ENCODE results near the gene SPATA32.

SPATA32 gene

GRCh38 chr17:45293413-45294211, 31.7 kb upstream of the SPATA32 start:
- DNase-seq: peak; percentile 90

GRCh38 chr17:45292696-45293412, 31.0 kb upstream of the SPATA32 start:
- DNase-seq: no peak

- no peak for DNase-seq
These were observed 29.4 kb upstream of the SPATA32 start for GRCh38 chr17:45291171-45291805.

GRCh38 chr17:45290269-45290765, 28.4 kb upstream of the SPATA32 start:
- no peak for DNase-seq

GRCh38 chr17:45289301-45290268, 27.7 kb upstream of the SPATA32 start:
- DNase-seq: no peak

- DNase-seq: no peak
These were observed 26.9 kb upstream of the SPATA32 start for GRCh38 chr17:45288825-45289224.

GRCh38 chr17:45287526-45288500, 25.9 kb upstream of the SPATA32 start:
- no peak for DNase-seq

- no peak for DNase-seq
These were observed 24.4 kb upstream of the SPATA32 start for GRCh38 chr17:45286286-45286685.

GRCh38 chr17:45284176-45285140, 22.6 kb upstream of the SPATA32 start:
- no peak for DNase-seq

- DNase-seq: no peak
These were observed 21.8 kb upstream of the SPATA32 start for GRCh38 chr17:45283711-45284110.

- peak; percentile 66 for DNase-seq
These were observed 21.1 kb upstream of the SPATA32 start for GRCh38 chr17:45282683-45283644.

- DNase-seq: no peak
These were observed 18.0 kb upstream of the SPATA32 start for GRCh38 chr17:45279898-45280297.

- DNase-seq: no peak
These were observed 16.1 kb upstream of the SPATA32 start for GRCh38 chr17:45277992-45278391.

GRCh38 chr17:45277216-45277849, 15.4 kb upstream of the SPATA32 start:
- peak; percentile 85 for DNase-seq

- DNase-seq: no peak
These were observed 14.1 kb upstream of the SPATA32 start for GRCh38 chr17:45276031-45276430.

- no peak for DNase-seq
These were observed 12.1 kb upstream of the SPATA32 start for GRCh38 chr17:45274033-45274432.

GRCh38 chr17:45273551-45273957, 11.7 kb upstream of the SPATA32 start:
- no peak for DNase-seq

- no peak for DNase-seq
These were observed 9.7 kb upstream of the SPATA32 start for GRCh38 chr17:45271603-45272002.
